Measurements from ENCODE around the gene PLAC8L1.
"Not testable (repeated sequence)": the region's sequence is repeated elsewhere in the genome, so short reads cannot be mapped to it uniquely, and the experiment has no call there.

PLAC8L1 gene, protein sequence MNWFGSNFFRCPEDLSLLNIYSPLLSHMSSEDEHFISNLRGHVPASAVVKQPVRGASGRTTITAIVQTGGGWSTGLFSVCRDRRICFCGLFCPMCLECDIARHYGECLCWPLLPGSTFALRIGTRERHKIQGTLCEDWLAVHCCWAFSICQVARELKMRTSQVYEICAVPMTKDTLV

GRCh38 chr5:146105477-146105876 is at the start of gene PLAC8L1:
Gene PLAC8L1 (minus strand): TSS chr5:146105577. CDS start chr5:146104311, 1,266 bp downstream.
- Mint-ChIP-seq H3K27me3 (no peaks in the 10 kb centered on the region), H3K4me3 (no peak within 1 kb of the TSS), H3K4me1 (peaks cover 7% of the 10 kb centered on the region), H3K36me3 (peaks cover 11% of the 10 kb centered on the region), H3K27ac (no peak within 1 kb of the TSS), H3K9me3 (no peaks in the 10 kb centered on the region)
- ATAC-seq = no peak

GRCh38 chr5:146151970-146152369 is 46.6 kb upstream of the PLAC8L1 start:
- Mint-ChIP-seq H3K36me3 (peaks cover 65% of the 10 kb centered on the region), H3K27ac (no peak overlapping the region), H3K4me3 (no peak overlapping the region), H3K4me1 (no peaks in the 10 kb centered on the region), H3K9me3 (no peaks in the 10 kb centered on the region), H3K27me3 (no peaks in the 10 kb centered on the region)
- no peak for ATAC-seq

GRCh38 chr5:146137967-146138403 is 32.6 kb upstream of the PLAC8L1 start:
- Mint-ChIP-seq H3K9me3 (no peaks in the 10 kb centered on the region), H3K36me3 (peaks cover 72% of the 10 kb centered on the region), H3K27me3 (no peaks in the 10 kb centered on the region), H3K4me1 (no peaks in the 10 kb centered on the region), H3K27ac (no peak overlapping the region), H3K4me3 (no peak overlapping the region)
- ATAC-seq = no peak

- H3K9me3 Mint-ChIP-seq = no peaks in the 10 kb centered on the region
- no peak for ATAC-seq
- no peak overlapping the region for H3K4me3 Mint-ChIP-seq
- H3K4me1 Mint-ChIP-seq = no peaks in the 10 kb centered on the region
- H3K36me3 Mint-ChIP-seq = peaks cover 58% of the 10 kb centered on the region
- no peaks in the 10 kb centered on the region for H3K27me3 Mint-ChIP-seq
- H3K27ac Mint-ChIP-seq = no peak overlapping the region
Observed at GRCh38 chr5:146130440-146131045, 25.2 kb upstream of the PLAC8L1 start.

DNA sequence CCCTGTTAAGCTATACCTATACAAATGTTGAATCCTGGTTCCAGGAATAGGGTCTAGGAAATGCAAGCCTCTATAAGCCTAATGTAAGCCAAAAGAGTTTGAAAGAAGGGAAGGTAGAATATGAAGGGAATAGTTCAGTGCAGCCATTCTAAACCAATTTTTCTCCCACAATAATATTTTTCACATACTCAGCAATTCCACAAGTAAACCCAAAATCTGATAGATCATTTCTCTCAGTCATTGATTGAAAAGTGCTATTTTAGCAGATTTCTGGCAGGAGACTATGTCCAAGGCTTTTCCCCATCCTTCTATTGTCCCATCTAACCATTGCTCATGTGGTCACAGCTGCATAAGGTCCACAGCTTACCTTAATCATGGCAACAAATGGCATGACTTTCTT is 20.7 kb upstream of the PLAC8L1 start:
- H3K4me3 Mint-ChIP-seq = no peak overlapping the region
- peaks cover 68% of the 10 kb centered on the region for H3K36me3 Mint-ChIP-seq
- no peak overlapping the region for H3K27ac Mint-ChIP-seq
- no peaks in the 10 kb centered on the region for H3K4me1 Mint-ChIP-seq
- ATAC-seq = no peak
- H3K27me3 Mint-ChIP-seq = no peaks in the 10 kb centered on the region
- H3K9me3 Mint-ChIP-seq = peaks cover 3% of the 10 kb centered on the region

DNA sequence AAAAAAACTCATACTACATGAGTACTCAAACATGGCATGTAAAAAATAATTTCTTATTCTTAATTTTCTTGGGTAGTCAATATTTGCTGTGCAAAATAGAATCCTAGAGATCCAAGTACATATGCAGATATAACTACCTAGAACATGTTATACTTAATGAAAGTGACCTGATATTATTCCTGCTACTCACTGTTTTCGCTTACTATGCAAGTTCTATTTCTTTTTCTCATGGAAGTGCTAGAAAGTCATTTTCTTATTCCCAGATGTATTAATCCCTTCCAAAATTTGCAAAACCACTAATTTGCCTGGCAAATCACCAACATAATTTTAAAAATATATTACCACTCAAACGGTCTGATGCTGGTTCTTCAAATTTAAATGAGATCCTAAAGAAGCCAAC is 19.2 kb upstream of the PLAC8L1 start:
- Mint-ChIP-seq H3K9me3 (peaks cover 3% of the 10 kb centered on the region), H3K4me1 (no peaks in the 10 kb centered on the region), H3K36me3 (peaks cover 82% of the 10 kb centered on the region), H3K27me3 (no peaks in the 10 kb centered on the region), H3K27ac (no peak overlapping the region), H3K4me3 (no peak overlapping the region)
- ATAC-seq = no peak

- not testable (repeated sequence) for H3K27me3 Mint-ChIP-seq, ATAC-seq, H3K4me1 Mint-ChIP-seq, H3K27ac Mint-ChIP-seq, H3K4me3 Mint-ChIP-seq, H3K9me3 Mint-ChIP-seq
- peaks cover 93% of the 10 kb centered on the region for H3K36me3 Mint-ChIP-seq
Observed at GRCh38 chr5:146121451-146121850, 16.1 kb upstream of the PLAC8L1 start.

DNA sequence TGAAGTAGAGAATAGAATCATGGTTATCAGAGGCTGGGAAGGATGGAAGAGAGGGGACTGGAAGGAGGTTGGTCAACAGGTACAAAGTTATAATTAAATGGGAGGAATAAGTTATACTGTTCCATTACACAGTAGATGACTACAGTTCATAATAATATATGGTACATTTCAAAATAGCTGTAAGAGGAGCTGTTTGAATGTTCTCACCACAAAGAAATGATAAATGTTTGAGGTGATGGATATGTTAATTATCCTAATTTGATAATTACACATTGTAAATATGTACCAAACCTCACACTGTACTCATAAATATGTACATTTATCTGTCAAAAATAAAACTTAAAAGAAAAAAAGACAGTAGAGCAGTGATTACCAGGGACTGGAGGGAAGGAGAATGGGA is 12.9 kb upstream of the PLAC8L1 start:
- Mint-ChIP-seq H3K27me3 (no peaks in the 10 kb centered on the region), H3K4me3 (no peak overlapping the region), H3K4me1 (no peaks in the 10 kb centered on the region), H3K9me3 (peaks cover 3% of the 10 kb centered on the region), H3K27ac (no peak overlapping the region), H3K36me3 (peaks cover 74% of the 10 kb centered on the region)
- no peak for ATAC-seq

DNA sequence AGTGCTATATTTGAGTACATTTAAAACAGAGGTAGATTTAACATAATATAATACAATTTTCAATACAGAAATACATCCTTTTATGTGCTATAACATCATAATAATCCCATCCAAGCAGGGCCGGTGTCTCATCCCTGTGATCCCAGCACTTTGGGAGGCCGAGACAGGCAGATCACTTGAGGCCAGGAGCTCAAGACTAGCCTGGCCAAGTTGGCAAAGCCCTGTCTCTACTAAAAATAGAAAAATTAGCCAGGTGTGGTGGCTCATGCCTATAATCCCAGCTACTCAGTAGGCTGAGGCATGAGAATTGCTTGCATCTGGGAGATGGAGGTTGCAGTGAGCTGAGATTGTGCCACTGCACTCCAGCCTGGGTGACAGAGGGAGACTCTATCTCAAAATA is 11.8 kb upstream of the PLAC8L1 start:
- not testable (repeated sequence) for H3K9me3 Mint-ChIP-seq, H3K27me3 Mint-ChIP-seq

DNA sequence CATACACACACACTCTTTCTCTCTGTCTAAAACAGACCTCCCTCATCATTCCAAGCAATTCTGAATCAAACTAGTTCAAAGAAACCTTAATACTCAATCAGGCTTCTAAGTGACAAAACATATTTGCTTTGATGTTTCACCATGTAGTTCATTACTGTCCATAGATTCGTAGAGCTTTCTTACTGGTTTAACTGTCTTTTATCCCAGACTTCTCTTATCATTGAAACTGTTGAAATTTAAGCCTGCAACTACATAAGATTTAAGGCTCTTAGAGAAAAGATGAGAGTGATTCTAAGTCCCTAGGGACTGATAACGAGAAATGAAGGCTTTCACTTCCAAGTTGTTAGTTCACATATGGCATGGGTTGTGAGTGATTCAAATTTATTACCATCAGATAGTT is 11.0 kb upstream of the PLAC8L1 start:
- ATAC-seq = no peak
- no peaks in the 10 kb centered on the region for H3K4me1 Mint-ChIP-seq
- H3K4me3 Mint-ChIP-seq = no peak overlapping the region
- H3K9me3 Mint-ChIP-seq = no peaks in the 10 kb centered on the region
- no peaks in the 10 kb centered on the region for H3K27me3 Mint-ChIP-seq
- peaks cover 54% of the 10 kb centered on the region for H3K36me3 Mint-ChIP-seq
- H3K27ac Mint-ChIP-seq = no peak overlapping the region

More for the DNA sequence above, 11.8 kb upstream of the PLAC8L1 start:
- peaks cover 63% of the 10 kb centered on the region for H3K36me3 Mint-ChIP-seq
- ATAC-seq, H3K4me3 Mint-ChIP-seq, H3K4me1 Mint-ChIP-seq, H3K27ac Mint-ChIP-seq: not testable (repeated sequence)

- Mint-ChIP-seq H3K27me3 (no peaks in the 10 kb centered on the region), H3K4me3 (no peak overlapping the region), H3K36me3 (peaks cover 28% of the 10 kb centered on the region), H3K4me1 (no peaks in the 10 kb centered on the region), H3K9me3 (no peaks in the 10 kb centered on the region), H3K27ac (no peak overlapping the region)
- ATAC-seq = no peak
Observed at GRCh38 chr5:146112476-146112875, 7.1 kb upstream of the PLAC8L1 start.

- no peaks in the 10 kb centered on the region for H3K27me3 Mint-ChIP-seq
- H3K27ac Mint-ChIP-seq = no peak overlapping the region
- H3K9me3 Mint-ChIP-seq = no peaks in the 10 kb centered on the region
- H3K36me3 Mint-ChIP-seq = peaks cover 19% of the 10 kb centered on the region
- no peak overlapping the region for H3K4me3 Mint-ChIP-seq
- ATAC-seq = no peak
- peaks cover 7% of the 10 kb centered on the region for H3K4me1 Mint-ChIP-seq
Observed at GRCh38 chr5:146111409-146111808, 6.0 kb upstream of the PLAC8L1 start.

- Mint-ChIP-seq H3K9me3 (no peaks in the 10 kb centered on the region), H3K36me3 (peaks cover 11% of the 10 kb centered on the region), H3K27me3 (no peaks in the 10 kb centered on the region), H3K27ac (no peak overlapping the region), H3K4me3 (no peak overlapping the region), H3K4me1 (peaks cover 7% of the 10 kb centered on the region)
- no peak for ATAC-seq
Observed at GRCh38 chr5:146109379-146109778, 4.0 kb upstream of the PLAC8L1 start.

GRCh38 chr5:146108870-146109269 is 3.5 kb upstream of the PLAC8L1 start:
- not testable (repeated sequence) for ATAC-seq, H3K27ac Mint-ChIP-seq, H3K4me1 Mint-ChIP-seq, H3K4me3 Mint-ChIP-seq, H3K9me3 Mint-ChIP-seq, H3K27me3 Mint-ChIP-seq
- peaks cover 11% of the 10 kb centered on the region for H3K36me3 Mint-ChIP-seq

GRCh38 chr5:146107901-146108300 is 2.5 kb upstream of the PLAC8L1 start:
- Mint-ChIP-seq H3K36me3 (peaks cover 11% of the 10 kb centered on the region), H3K27me3 (no peaks in the 10 kb centered on the region), H3K27ac (no peak overlapping the region), H3K4me1 (peaks cover 7% of the 10 kb centered on the region), H3K4me3 (no peak overlapping the region), H3K9me3 (no peaks in the 10 kb centered on the region)
- ATAC-seq = no peak

- no peaks in the 10 kb centered on the region for H3K9me3 Mint-ChIP-seq
- no peaks in the 10 kb centered on the region for H3K36me3 Mint-ChIP-seq
Observed at GRCh38 chr5:146103594-146103993, 1.8 kb downstream of the PLAC8L1 start.

More at GRCh38 chr5:146103594-146103993, 1.8 kb downstream of the PLAC8L1 start:
- no peaks in the 10 kb centered on the region for H3K27me3 Mint-ChIP-seq
- no peak overlapping the region for H3K27ac Mint-ChIP-seq
- peaks cover 7% of the 10 kb centered on the region for H3K4me1 Mint-ChIP-seq
- no peak overlapping the region for H3K4me3 Mint-ChIP-seq
- no peak for ATAC-seq
